ENCODE results near the gene LPP. TPM values are rescaled to one million over a fixed set of nuclear protein-coding genes. Genes with fewer than 3 reads are reported as not detected.

LPP gene
- total RNA-seq, 1 experiment from 2014 or later, result 54.0 TPM

DNA sequence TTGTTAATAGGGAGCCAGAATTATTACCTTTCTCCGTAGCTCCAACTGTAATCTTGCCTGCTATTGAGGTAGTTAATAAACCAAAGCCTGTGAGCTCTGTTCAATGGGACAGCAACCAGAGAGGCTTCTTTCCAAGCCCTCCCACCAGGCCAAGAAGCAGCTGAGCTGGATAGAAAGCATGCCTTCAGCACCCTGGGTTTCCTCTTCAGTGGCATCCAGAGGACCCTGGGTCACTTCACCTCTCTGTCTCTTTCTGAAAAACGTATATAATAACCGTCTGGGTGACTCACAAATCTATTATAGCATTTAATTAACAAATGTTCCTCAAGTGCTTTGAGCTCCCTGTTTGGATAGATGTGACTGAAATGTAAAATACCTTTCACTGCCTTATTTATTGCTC, 420.0 kb downstream of the LPP start:
- Histone ChIP-seq H3K27me3 (ENCODE audit: insufficient read depth, low read length) (no peaks in the 10 kb centered on the region), H3K4me2 (ENCODE audit: low read length) (no peak overlapping the region), H3K79me2 (ENCODE audit: insufficient read depth, low read length) (no peaks in the 10 kb centered on the region), H4K20me1 (ENCODE audit: insufficient read depth) (no peaks in the 10 kb centered on the region), H3K4me3 (replicated peaks in 1 of 2; ENCODE audit: low read depth in 1 of 2, low read length in 2 of 2) (no peak overlapping the region), H3K4me1 (ENCODE audit: control insufficient read depth in 1 of 2, insufficient read depth in 2 of 2, low read length in 2 of 2) (no peaks in the 10 kb centered on the region), H2AFZ (ENCODE audit: low read depth, low read length, poor library complexity, severe bottlenecking) (no peak overlapping the region), H3K9ac (ENCODE audit: low read length) (no peak overlapping the region), H3K27ac (ENCODE audit: low read depth, low read length) (no peak overlapping the region), H3K9me2 (ENCODE audit: insufficient read depth) (no peaks in the 10 kb centered on the region), H3K36me3 (ENCODE audit: control insufficient read depth in 1 of 2, insufficient read depth in 2 of 2, low read length in 2 of 2) (no peaks in the 10 kb centered on the region), H3K9me3 (ENCODE audit: control insufficient read depth in 1 of 2, insufficient read depth in 1 of 2, low read depth in 1 of 2, low read length in 2 of 2) (no peaks in the 10 kb centered on the region)
- intact Hi-C loops (cut with micrococcal nuclease), result no loop called here
- ChIA-PET POLR2A (no interaction called here), CTCF (no interaction called here), RAD21 (ENCODE audit: low non-redundant PET in 1 of 2, low total read pairs in 2 of 2, uncharacterized antibody in 2 of 2, unreplicated experiment in 2 of 2) (interaction anchor here in 1 of 2 experiments (0.5 kb wide), 1 partner anchor 833 kb away, joined by 6 read pairs; no protein-coding TSS in a partner anchor)
- ATAC-seq, result no peak
- no peak for DNase-seq (ENCODE audit: low read depth, low spot score)
- no TSS peak for BruUV-seq (replicated peaks)
- TF ChIP-seq ZFX (IDR thresholded peaks at IDR 0.05), result no peak

DNA sequence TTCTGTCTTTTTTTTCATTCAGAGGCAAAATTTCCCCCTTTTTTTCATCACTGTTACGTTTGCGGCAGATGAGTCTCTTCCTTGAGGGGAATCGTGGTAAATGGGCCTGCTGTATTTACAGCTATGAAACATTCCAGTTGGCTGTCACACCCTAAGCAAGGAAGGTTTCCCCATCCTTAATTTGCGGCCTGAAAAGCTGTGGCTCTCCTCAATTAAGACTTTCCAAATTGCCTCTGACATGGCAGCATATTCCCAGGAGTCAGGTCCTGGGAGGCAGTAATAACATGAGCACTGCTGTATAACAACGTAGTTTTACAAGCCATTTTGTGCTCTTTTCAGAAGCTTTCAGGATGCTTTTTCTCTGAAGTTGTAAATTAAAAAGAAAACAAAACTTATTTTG, 420.9 kb downstream of the LPP start:
- Histone ChIP-seq H4K20me1 (ENCODE audit: insufficient read depth) (no peaks in the 10 kb centered on the region), H3K4me3 (replicated peaks in 1 of 2; ENCODE audit: low read depth in 1 of 2, low read length in 2 of 2) (no peak overlapping the region), H3K27me3 (ENCODE audit: insufficient read depth, low read length) (no peaks in the 10 kb centered on the region), H3K9me3 (ENCODE audit: control insufficient read depth in 1 of 2, insufficient read depth in 1 of 2, low read depth in 1 of 2, low read length in 2 of 2) (no peaks in the 10 kb centered on the region), H2AFZ (ENCODE audit: low read depth, low read length, poor library complexity, severe bottlenecking) (no peak overlapping the region), H3K4me2 (ENCODE audit: low read length) (no peak overlapping the region), H3K79me2 (ENCODE audit: insufficient read depth, low read length) (no peaks in the 10 kb centered on the region), H3K4me1 (ENCODE audit: control insufficient read depth in 1 of 2, insufficient read depth in 2 of 2, low read length in 2 of 2) (no peaks in the 10 kb centered on the region), H3K9me2 (ENCODE audit: insufficient read depth) (no peaks in the 10 kb centered on the region), H3K36me3 (ENCODE audit: control insufficient read depth in 1 of 2, insufficient read depth in 2 of 2, low read length in 2 of 2) (no peaks in the 10 kb centered on the region), H3K9ac (ENCODE audit: low read length) (no peak overlapping the region), H3K27ac (ENCODE audit: low read depth, low read length) (no peak overlapping the region)
- BruUV-seq (replicated peaks), result no TSS peak
- ChIA-PET CTCF (no interaction called here), POLR2A (no interaction called here), RAD21 (ENCODE audit: low non-redundant PET in 1 of 2, low total read pairs in 2 of 2, uncharacterized antibody in 2 of 2, unreplicated experiment in 2 of 2) (no interaction called here)
- TF ChIP-seq ELF1 (IDR thresholded peaks at IDR 0.05; ENCODE audit: borderline replicate concordance, low read depth) (no peak), SP1 (IDR thresholded peaks at IDR 0.05; ENCODE audit: low read depth) (no peak), RAD21 (IDR thresholded peaks at IDR 0.05; ENCODE audit: low read depth) (no peak), ZNF274 (IDR thresholded peaks at IDR 0.05; ENCODE audit: low read depth, low read length) (no peak), EGR1 (IDR thresholded peaks at IDR 0.05; ENCODE audit: low read depth) (no peak), EZH2 (IDR thresholded peaks at IDR 0.05) (no peak), YY1 (IDR thresholded peaks at IDR 0.05; ENCODE audit: extremely low read depth, insufficient replicate concordance, low read depth, low read length) (no peak), TCF7L2 (IDR thresholded peaks at IDR 0.05; ENCODE audit: borderline replicate concordance, extremely low read depth, insufficient read depth, insufficient read length) (no peak)
- TF ChIP-seq, protein P1, sequence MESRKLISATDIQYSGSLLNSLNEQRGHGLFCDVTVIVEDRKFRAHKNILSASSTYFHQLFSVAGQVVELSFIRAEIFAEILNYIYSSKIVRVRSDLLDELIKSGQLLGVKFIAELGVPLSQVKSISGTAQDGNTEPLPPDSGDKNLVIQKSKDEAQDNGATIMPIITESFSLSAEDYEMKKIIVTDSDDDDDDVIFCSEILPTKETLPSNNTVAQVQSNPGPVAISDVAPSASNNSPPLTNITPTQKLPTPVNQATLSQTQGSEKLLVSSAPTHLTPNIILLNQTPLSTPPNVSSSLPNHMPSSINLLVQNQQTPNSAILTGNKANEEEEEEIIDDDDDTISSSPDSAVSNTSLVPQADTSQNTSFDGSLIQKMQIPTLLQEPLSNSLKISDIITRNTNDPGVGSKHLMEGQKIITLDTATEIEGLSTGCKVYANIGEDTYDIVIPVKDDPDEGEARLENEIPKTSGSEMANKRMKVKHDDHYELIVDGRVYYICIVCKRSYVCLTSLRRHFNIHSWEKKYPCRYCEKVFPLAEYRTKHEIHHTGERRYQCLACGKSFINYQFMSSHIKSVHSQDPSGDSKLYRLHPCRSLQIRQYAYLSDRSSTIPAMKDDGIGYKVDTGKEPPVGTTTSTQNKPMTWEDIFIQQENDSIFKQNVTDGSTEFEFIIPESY (IDR thresholded peaks at IDR 0.05; ENCODE audit: extremely low read depth, insufficient replicate concordance, low read length), result no peak
- TF ChIP-seq, protein P2, sequence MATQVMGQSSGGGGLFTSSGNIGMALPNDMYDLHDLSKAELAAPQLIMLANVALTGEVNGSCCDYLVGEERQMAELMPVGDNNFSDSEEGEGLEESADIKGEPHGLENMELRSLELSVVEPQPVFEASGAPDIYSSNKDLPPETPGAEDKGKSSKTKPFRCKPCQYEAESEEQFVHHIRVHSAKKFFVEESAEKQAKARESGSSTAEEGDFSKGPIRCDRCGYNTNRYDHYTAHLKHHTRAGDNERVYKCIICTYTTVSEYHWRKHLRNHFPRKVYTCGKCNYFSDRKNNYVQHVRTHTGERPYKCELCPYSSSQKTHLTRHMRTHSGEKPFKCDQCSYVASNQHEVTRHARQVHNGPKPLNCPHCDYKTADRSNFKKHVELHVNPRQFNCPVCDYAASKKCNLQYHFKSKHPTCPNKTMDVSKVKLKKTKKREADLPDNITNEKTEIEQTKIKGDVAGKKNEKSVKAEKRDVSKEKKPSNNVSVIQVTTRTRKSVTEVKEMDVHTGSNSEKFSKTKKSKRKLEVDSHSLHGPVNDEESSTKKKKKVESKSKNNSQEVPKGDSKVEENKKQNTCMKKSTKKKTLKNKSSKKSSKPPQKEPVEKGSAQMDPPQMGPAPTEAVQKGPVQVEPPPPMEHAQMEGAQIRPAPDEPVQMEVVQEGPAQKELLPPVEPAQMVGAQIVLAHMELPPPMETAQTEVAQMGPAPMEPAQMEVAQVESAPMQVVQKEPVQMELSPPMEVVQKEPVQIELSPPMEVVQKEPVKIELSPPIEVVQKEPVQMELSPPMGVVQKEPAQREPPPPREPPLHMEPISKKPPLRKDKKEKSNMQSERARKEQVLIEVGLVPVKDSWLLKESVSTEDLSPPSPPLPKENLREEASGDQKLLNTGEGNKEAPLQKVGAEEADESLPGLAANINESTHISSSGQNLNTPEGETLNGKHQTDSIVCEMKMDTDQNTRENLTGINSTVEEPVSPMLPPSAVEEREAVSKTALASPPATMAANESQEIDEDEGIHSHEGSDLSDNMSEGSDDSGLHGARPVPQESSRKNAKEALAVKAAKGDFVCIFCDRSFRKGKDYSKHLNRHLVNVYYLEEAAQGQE (IDR thresholded peaks at IDR 0.05; ENCODE audit: low read depth), result no peak
- TF ChIP-seq, protein P3, sequence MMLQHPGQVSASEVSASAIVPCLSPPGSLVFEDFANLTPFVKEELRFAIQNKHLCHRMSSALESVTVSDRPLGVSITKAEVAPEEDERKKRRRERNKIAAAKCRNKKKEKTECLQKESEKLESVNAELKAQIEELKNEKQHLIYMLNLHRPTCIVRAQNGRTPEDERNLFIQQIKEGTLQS (IDR thresholded peaks at IDR 0.05), result no peak
- intact Hi-C loops (cut with micrococcal nuclease), result no loop called here
- DNase-seq (ENCODE audit: low read depth, low spot score), result no peak
- no peak for ATAC-seq
